Activated CD4-positive, CD25-positive, alpha-beta regulatory T cell treated with anti-CD3 and anti-CD28 coated beads, Interleukin-2, amount 50 U/mL, for 72 hours (primary cell): ENCODE measurements around the gene MBNL1.
"Not testable (repeated sequence)": the region's sequence is repeated elsewhere in the genome, so short reads cannot be mapped to it uniquely, and the experiment has no call there.

Experiments
- DNase-seq: peaks from one replicate; pipeline ENCODE4 v3.0.0; 2021

MBNL1 gene

DNA sequence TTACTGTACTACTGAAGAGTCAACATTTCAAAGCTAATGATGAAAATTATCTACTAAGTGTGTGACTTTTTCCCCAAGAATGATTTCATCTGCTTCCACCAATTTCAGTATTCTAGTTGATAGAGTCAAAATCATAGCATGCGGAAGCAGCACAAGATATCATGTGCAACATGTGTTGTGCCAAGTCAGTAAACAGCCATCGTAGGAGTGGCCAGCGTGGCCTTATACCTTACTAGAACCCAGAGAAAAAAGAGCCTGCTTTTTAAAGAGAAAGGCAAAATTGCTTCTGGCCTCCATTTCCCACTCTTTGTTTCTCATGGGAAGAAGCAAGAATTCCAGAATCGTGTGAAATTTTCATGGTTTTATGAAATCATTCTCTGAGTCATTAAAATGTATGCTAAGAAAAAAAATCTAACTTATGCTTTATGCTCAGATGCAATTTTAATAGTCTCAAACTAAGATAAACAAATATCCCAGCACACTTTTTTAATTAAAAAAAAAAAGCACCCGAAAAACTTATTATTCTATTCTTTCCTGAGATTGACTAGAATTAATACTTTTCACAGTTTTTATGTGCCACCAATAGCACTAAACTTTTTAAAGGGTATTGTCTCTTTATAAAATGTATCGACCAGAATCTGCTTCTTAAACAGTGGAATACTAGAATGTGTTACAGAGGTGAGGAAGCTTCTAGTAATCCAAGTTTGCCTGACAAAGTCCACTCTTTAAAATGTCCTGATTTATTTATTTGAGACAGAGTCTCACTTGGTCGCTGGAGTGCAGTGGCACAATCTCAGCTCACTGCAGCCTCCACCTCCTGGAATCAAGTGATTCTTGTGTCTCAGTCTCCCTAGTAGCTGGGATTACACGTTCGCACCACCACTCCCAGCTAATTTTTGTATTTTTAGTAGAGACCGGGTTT is 87.3 kb downstream of the MBNL1 start:
- DNase-seq: no peak

DNA sequence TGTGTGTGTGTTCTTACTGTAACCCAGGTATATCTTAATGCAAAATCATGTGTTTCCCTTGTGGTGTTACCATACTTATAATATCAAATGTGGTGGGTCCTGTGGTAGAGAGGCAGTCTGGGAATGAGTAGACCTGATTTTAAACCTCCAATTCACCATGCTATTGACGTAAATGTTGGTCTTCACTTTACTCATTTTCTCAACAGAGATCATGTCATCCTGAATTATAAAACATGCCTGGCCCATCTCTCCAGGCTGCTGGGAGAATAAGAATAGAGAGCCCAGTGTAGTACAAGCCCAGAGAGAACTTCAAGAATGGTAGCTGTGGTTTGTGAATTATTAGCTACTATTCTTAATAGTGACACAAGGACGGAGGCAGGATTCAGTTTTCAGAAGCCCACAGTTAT is 88.1 kb downstream of the MBNL1 start:
- DNase-seq: no peak

DNA sequence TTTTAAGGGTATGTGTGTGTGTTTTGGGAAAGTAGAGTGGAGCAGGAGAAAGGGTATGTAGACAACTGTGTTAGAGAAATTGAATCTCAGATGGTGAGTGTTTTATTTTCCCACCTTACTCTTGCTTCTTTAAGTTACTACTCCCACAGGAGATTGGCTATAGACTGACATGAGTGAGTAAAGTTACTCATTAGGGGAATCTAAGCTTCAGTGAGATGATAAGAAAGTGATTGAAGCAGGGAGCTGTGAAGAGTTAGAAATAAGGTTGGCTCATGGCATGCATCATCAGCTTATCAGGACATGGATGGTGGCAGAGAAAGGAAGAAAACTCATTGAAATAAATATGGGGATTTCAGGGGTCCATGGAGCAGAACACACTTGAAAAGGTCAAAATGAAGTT is 88.9 kb downstream of the MBNL1 start:
- no peak for DNase-seq

DNA sequence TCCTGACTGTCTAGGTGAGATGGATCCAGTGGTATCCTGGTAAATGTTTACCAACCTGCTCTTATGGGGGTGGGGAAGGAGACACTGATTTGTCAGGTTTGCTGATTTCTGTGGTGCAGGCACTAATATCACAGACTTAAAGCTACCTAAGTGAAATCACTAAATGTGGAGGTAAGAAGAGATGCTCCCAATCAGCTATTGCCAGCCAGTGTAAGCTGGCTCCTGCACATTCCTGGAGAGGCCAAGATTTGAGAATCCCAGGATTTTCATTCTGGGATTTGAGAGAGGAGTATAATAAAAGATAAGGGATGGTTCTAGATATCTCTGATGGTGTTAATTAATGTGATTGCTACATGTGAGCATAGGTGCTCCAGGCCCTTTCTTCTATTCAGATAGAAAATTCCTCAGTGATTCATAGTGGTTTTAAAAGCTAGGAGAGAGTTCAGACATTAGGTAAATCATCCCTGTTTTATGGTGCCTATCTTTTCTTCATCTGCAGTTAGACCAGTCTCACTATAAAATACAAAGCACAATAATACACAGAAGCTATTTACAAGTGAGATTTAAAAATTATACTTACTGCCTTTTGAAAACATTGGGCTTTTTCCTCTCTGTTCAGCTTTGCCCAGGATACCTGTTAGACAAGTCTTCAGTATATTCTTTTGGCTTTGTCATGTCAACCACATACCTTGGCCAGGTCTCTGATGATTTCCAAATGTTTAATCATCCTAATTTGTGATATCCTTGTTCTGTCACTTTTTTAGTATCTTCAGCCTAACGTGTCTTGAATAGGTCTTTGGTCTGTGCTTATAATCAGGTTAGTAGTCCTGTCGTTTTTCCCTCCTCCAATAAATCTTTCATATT is 90.9 kb downstream of the MBNL1 start:
- no peak for DNase-seq

DNA sequence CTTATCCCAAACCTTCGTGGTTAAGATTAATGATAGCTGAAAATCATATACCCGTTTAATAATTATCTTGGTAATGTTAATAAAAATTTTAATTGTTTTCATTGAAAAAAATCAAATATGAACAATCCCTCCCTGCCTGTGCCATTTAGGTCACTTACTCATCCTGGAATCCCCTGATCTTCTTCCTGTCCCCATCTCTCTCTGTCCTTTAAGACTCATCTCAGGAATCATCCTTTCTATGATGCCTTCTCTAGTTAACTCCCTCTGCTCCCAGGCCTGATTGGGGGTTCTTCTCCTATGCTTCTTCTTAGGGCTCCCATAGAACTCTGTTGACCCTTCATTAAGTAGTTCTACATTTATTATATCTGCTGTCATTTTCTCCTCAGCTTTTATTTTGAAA is 91.6 kb downstream of the MBNL1 start:
- DNase-seq: no peak

DNA sequence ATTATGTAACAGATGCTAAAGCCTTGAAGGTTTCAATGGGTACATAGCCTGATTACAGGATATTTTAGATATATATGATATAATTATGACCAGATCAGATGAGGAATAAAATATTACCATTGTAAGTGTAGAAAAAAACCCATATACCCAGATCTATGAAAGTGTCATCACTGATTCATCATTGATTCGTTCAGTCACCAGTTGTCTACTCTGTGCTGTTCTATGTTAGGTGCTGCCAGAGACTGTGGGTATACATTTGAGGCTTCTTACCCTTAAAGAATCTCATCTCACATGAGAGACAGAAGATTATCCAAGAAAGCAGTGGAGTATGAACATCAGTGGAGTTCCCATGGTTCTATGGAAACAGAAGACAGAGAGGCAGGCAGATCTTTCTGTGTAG is 92.2 kb downstream of the MBNL1 start:
- no peak for DNase-seq

DNA sequence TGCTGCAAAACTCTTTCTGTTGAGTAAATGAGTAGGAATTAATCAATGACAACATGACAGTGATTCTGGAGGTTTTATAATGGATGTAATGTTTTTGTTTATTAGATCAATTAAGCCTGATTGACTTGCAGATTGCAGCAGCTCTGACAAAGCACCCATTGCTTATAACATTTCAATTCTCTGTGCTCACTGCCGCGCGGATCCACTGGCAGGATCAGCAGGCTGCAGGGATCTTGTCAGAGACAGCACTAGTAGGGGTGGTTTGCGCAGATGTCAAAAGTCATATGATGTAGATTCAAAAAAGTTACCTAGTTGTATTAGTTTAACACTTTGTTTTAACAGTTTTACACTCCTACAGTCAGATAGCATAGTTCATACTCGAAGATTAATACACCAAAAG is 93.4 kb downstream of the MBNL1 start:
- no peak for DNase-seq

DNA sequence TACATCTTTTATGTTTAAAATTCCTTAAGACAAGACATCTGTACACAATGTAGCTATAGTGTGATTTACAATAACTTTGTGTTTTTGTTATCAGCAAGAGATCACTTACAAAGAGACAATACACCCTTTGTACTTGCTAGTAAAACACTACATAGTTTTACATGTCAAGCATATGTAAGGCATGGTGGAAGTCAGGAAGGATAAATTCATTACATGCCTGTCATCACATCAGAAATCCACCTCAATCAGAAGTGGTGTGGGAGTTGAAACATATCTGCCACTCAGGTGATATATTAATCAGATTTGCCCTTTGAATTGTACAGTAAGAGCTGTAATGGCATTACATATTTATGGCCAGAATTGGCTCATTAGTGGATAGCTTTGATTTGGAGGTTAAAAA is 95.5 kb downstream of the MBNL1 start:
- no peak for DNase-seq

DNA sequence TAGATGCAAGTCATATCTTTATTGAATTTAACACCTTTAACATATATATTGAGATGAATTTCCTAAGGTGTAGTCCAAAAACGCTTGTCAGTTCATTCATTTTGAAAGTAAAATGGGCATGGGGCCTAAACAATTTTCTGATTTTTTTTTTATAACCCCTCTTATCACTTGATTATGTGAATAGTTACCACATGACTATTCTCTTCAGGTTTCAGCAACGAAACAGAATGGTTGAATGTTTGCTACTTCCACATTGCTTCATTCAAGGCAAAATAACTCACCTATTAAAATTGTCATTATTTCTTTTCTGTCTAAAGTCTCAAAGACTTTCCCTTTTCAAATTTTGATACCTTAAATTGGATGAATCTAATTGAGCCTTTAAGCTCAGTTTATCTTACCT is 96.4 kb downstream of the MBNL1 start:
- DNase-seq: no peak

DNA sequence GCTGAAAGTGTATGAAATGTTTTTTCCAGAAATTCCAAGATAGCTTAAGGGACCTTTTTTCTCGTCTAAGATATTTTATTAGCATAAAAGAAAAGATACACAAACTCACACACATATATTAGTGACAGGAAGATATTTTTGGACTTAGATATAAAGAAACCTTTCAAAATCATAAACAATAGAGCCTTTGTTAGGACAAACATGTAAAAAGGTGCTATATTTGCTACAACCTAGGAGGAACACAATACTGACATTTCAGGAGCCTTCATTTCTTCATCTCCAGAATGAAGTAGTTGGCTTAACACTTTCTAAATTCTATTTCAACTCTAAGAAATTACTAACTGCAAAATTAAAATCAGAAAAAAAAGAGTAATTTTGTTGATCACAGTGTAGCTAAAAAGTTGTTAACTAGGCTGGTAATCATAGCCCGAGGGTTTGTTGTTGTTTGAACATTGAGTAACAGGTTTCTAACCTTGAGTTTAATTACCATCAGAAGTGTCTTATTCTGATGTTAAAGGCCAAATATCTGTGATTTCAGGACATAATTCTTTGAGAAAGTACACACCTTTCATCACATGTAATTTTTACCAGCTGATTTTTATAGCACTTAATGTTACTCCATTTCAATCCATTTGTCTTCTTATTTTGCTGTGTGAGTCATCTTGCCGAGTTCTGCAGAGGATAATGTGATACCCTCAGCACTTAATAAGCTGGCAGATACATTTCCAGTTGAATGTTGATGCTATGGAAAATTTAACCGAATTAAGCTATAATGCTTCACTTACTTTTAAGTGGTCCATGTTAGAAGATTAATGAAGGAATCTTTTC is 97.3 kb downstream of the MBNL1 start:
- DNase-seq: no peak

DNA sequence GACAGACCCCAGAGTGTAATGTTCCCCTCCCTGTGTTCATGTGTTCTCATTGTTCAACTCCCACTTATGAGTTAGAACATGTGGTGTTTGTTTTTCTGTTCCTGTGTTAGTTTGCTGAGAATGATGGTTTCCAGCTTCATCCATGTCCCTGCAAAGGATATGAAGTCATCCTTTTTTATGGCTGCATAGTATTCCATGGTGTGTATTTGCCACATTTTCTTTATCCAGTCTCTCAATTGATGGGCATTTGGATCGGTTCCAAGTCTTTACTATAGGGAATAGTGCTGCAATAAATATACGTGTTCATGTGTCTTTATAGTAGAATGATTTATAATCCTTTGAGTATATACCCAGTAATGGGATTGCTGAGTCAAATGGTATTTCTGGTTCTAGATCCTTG is 98.5 kb downstream of the MBNL1 start:
- not testable (repeated sequence) for DNase-seq

DNA sequence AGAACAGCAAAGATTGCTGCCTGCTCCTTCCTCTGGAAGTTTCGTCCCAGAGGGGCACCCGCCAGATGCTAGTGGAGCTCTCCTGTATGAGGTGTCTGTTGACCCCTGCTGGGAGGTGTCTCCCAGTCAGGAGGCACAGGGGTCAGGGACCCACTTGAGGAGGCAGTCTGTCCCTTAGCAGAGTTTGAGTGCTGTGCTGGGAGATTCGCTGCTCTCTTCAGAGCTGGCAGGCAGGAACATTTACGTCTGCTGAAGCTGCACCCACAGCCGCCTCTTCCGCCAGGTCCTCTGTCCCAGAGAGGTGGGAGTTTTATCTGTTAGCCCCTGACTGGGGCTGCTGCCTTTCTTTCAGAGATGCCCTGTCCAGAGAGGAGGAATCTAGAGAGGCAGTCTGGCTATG is 103.9 kb downstream of the MBNL1 start:
- DNase-seq: not testable (repeated sequence)

DNA sequence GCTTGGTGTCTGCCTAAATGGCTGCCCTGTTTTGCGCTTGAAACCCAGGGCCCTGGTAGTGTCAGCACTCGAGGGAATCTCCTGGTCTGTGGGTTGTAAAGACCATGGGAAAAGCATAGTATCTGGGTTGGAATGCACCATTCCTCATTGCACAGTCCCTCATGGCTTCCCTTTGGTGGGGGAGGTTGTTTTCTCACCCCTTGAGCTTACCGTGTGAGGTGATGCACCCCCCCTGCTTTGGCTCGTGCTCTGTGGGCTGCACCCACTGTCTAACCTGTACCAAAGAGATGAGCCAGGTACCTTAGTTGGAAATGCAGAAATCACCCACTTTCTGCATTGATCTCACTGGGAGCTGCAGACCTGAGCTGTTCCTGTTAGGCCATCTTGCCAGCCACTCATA is 104.7 kb downstream of the MBNL1 start:
- DNase-seq: no peak

DNA sequence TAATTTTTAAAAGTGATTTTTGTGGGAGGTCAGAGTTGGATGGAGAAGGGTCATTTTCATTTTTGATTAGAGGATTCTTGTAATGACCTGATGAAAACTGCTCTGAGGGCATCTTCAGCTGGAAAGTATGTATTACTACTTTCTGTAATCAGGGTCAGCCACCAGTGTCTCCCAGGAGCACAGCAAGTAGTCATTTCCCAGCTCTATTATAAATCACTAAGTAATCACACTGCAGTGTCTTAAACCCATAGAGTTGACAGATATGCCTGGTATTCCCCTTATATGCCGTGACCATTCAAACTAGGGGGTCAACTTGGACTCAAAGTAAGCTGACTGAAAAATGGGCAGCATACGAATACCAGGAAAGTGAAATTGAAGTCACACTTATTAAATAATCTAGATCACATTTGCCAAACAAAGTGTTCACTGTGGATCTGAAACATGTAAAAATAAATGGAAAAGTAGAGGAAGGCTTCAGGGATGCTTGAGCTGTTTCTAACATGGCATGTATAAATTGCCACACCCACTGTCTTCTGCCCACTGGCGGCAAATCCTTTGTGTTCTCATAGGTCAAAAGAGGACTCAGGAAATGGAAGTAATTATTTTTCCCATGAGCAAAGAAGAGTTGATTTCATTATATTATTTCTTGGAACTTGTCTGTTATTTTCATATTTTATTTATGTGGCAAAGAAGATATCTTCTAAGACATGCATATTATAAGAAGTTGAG is 105.7 kb downstream of the MBNL1 start:
- no peak for DNase-seq

DNA sequence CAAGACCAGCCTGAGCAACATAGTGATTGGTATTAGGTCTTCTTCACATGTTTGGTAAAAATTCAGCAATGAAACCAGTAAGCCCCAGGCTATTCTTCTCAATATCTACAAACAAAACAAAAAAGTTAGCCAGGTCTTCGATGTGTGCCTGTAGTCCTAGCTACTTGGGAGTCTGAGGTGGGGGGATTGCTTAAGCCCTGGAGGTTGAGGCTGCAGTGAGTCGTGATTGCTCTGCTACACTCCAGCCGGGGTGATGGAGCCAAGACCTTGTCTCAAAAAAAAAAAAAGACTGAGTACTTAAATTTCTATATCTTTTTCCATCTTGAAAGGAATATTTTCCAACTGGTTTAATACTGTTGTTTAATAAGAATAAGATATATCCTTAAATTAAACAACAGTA is 106.8 kb downstream of the MBNL1 start:
- DNase-seq: no peak

DNA sequence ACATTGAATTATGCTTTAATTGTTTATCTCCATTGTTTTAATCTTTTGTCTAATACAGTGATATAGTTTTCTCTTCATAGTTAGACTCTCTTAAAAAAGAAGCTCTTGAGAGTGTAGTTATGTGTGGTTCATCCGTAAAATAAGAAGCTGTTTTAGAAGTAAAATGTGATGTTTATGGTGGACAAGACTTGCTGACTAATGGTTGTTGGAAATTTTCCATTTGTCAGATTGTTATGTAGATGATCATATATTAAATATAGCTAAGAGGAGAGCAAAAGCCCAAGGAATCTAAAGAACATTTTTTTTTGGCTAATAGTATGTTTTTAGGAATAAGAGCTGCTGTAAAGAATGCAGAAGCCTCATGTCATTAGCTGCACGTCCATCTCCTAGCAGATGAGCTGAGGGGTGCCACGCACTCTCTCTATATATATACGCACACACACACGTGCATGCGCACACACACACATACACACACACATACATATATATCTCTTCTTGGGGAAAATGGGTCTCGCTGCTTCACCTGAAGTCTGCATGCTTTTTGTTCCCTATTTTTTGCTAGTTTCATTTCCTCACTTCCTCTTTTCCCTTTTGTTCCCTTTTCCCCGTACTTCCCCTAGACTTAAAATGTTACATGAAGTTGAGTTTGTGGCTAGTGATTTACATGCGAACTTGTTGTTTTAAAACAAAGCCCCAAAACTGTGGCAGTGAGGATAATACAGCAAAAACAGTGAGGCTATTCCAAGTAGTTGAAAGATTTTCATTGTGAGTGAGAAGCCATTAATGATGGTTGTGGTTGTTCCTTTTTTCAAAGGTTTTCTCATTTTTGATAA is 107.8 kb downstream of the MBNL1 start:
- DNase-seq: no peak

DNA sequence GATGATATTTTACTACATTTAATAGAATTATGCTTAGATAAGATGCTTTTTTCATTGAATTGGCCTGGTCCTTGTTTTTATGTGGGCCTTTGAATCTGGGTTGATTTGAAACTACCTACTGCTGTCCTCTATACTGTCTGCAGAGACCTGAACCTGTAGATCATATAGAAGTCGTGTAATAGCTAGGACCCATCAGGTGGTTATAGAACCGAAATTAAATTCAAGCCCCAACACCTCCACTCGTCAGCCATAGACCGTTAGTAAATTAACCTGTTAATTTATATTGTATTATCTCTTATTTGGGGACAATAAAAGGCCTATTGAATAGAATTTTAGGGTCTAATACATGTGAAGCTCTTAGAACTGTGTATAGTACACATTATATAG is 108.4 kb downstream of the MBNL1 start:
- DNase-seq: no peak

DNA sequence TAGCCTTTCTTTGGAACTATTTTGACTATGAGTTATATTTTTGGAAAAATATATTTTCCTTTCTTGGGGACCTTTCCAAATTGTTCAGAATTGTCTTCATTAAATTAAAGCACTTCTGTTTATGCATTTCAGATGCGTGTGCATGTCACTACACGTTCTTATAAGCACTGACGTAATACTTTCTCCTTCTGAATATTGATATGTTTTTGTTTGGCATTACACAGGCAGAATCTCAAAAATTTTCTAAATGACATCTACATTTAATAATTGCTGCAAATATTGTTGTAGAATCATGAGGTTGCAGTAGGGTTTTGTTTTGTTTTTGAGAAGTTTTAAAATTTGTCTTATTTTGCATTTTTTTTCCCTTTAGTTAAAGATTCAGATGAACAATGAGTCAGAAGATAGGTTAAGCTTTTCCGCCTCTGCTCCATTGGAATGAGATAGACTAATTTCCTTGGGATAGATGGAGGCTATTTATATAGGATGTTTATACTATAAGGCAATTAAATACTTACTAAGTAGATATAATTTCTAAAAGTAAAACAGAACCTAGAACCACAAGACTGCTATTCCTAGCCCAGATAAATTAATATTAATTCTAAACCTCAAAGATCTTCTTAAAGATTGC is 110.8 kb downstream of the MBNL1 start:
- no peak for DNase-seq

DNA sequence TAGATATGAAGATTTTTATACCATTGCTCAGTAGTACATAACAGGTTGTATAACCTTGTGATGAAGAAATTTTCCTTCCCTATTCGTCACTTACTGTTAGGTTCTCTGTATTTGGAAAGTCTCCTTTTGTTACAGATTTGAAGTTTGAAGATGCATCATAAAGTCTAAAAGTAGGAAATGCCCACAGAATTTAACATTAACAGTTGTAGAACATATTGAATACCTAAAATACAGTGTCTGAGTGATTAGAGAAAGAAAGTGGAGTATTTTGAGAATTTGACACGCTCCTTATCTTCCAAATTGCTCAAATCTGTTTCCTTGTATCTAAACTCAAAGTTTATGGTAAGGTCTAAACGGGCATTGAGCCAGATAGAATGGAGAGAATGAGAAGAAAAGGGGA is 111.3 kb downstream of the MBNL1 start:
- no peak for DNase-seq

DNA sequence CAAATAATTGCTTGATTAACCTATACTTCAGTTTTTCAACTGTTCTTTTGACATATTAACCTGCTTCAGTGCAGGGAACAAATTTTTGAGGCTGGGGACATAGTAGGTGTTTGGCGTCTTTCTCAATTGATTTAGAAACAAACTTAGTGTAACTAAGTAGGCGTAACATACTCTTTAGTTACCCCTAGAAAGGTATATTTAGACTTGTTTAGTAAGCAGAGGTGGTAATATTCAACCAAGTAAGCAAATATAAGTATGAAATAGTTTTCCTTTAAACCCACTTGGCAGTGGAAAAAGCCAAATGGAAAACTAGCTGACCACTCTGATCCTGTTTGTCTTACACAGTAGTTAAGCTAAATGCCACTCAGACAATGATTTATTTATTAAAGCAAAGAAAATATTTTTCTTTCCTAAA is 113.2 kb downstream of the MBNL1 start:
- no peak for DNase-seq
